Hepatocyte (in vitro differentiated cells): ENCODE results near the gene PIK3R1. TPM values are rescaled to one million over a fixed set of nuclear protein-coding genes. Genes with fewer than 3 reads are reported as not detected.

Source experiments
- DNase-seq: peaks from one replicate; pipeline ENCODE4 v3.0.0-alpha.2; 2016; ENCODE audit warnings: low spot score
- H2AFZ ChIP-seq: fragments of 200-600 bp; sonication (generic); 2 replicates; pipeline ENCODE4 v1.6.0; 2016; ENCODE audit warnings: antibody characterized with exemption, mild to moderate bottlenecking
- H3K27ac ChIP-seq: fragments of 200-600 bp; sonication (generic); 2 replicates; pipeline ENCODE4 v1.5.1; 2016; ENCODE audit warnings: mild to moderate bottlenecking
- H3K27me3 ChIP-seq: fragments of 200-600 bp; sonication (generic); 2 replicates; pipeline ENCODE4 v1.6.1; 2016
- H3K36me3 ChIP-seq: fragments of 200-600 bp; sonication (generic); replicated peaks from 2 replicates; pipeline ENCODE4 v1.5.1; 2016; ENCODE audit warnings: low read depth; ENCODE audit not compliant: insufficient read depth
- H3K4me1 ChIP-seq: fragments of 200-600 bp; sonication (generic); 2 replicates; pipeline ENCODE4 v1.5.1; 2016; ENCODE audit warnings: mild to moderate bottlenecking, moderate library complexity; ENCODE audit not compliant: insufficient read depth
- H3K4me2 ChIP-seq: fragments of 200-600 bp; sonication (generic); 2 replicates; pipeline ENCODE4 v1.6.0; 2016
- H3K4me3 ChIP-seq: fragments of 200-600 bp; sonication (generic); 2 replicates; pipeline ENCODE4 v1.5.1; 2016; ENCODE audit warnings: mild to moderate bottlenecking
- H3K79me2 ChIP-seq: fragments of 200-600 bp; sonication (generic); 2 replicates; pipeline ENCODE4 v1.6.0; 2017; ENCODE audit warnings: mild to moderate bottlenecking
- H3K9me2 ChIP-seq: fragments of 200-600 bp; sonication (generic); replicated peaks from 2 replicates; pipeline ENCODE4 v1.6.0; 2017; ENCODE audit warnings: mild to moderate bottlenecking; ENCODE audit not compliant: insufficient read depth
- H3K9me3 ChIP-seq: fragments of 200-600 bp; sonication (generic); 2 replicates; pipeline ENCODE4 v1.5.1; 2016; ENCODE audit warnings: low read depth, mild to moderate bottlenecking
- H4K20me1 ChIP-seq: fragments of 200-600 bp; sonication (generic); 2 replicates; pipeline ENCODE4 v1.6.0; 2016; ENCODE audit warnings: mild to moderate bottlenecking; ENCODE audit not compliant: insufficient read depth, poor library complexity, severe bottlenecking
- EZH2 ChIP-seq: fragments of 200-600 bp; sonication (generic); IDR thresholded peaks from 2 replicates; pipeline ENCODE4 v1.6.1; 2016; ENCODE audit warnings: antibody characterized with exemption, mild to moderate bottlenecking, borderline replicate concordance
- EZH2phosphoT487 ChIP-seq: fragments of 200-600 bp; sonication (generic); IDR thresholded peaks from one replicate; pipeline ENCODE4 v1.6.1; 2018; ENCODE audit warnings: antibody characterized with exemption, mild to moderate bottlenecking, low read depth, moderate library complexity; ENCODE audit not compliant: unreplicated experiment, severe bottlenecking
- WGBS: methylation state at CpG from one replicate; pipeline ENCODE4 v1.1.6; 2016; ENCODE audit warnings: low lambda C conversion rate; ENCODE audit errors: missing lambda C conversion rate; 5-methylcytosine and 5-hydroxymethylcytosine counted together
- polyA plus RNA-seq: library from polyadenylated mRNA; unstranded; fragments of >200 nt; fragmentation: Nextera tagmentation; extraction: Ambion mirVana; gene quantifications from 2 replicates; pipeline ENCODE4 v1.2.1, GENCODE V29; 2016
- total RNA-seq: library from RNA; depleted of rRNA; stranded (reverse); fragments of >200 nt; gene quantifications from 2 replicates; pipeline ENCODE4 v1.2.3, GENCODE V29; 2014
- TF ChIP-seq, protein P1 (sequence below): fragments of 200-600 bp; sonication (generic); IDR thresholded peaks from 2 replicates; pipeline ENCODE4 v1.5.1; 2016; ENCODE audit warnings: antibody characterized with exemption, mild to moderate bottlenecking; ENCODE audit not compliant: poor library complexity

The PIK3R1 gene
- total and polyA plus RNA-seq, 2 experiments from 2014 or later = 38.9 to 109 TPM

DNA sequence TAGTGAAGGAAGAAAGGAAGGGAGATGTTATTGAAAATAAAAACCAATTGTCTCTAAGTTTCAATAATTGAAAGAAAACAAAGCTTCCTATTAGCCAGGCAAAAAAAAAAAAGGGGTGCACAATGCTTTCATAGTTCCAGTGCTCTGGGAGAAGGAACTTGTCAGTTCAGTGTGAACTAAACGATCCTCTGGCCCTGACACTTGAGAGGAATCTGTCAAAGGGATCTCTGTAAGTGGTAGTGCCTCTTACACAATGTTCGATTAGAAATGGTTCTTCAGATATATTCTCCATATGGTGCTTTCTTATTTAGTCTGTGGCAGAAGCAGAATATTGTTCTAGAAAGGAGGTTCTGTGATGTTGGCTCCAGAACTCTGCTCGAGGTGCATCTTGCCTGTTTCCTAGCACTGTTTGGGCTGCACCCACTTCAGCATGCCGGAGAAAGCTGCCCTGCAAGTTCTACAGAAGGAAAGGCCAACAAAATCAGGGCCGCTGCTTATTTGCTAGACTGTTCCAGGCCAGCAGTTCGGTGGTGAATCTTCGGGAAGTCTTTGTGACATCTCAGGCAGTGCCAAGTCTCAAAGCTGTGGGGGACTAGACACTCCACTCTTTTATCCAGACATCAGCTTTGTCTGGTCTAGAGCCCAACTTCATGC is 90.9 kb downstream of the PIK3R1 start:
- no peak overlapping the region for H3K4me3 ChIP-seq
- H4K20me1 ChIP-seq = no peaks in the 10 kb centered on the region
- no peak overlapping the region for H3K27ac ChIP-seq
- H3K27me3 ChIP-seq = no peaks in the 10 kb centered on the region
- H3K9me3 ChIP-seq = no peaks in the 10 kb centered on the region
- no peaks in the 10 kb centered on the region for H3K79me2 ChIP-seq
- TF ChIP-seq, protein P1, sequence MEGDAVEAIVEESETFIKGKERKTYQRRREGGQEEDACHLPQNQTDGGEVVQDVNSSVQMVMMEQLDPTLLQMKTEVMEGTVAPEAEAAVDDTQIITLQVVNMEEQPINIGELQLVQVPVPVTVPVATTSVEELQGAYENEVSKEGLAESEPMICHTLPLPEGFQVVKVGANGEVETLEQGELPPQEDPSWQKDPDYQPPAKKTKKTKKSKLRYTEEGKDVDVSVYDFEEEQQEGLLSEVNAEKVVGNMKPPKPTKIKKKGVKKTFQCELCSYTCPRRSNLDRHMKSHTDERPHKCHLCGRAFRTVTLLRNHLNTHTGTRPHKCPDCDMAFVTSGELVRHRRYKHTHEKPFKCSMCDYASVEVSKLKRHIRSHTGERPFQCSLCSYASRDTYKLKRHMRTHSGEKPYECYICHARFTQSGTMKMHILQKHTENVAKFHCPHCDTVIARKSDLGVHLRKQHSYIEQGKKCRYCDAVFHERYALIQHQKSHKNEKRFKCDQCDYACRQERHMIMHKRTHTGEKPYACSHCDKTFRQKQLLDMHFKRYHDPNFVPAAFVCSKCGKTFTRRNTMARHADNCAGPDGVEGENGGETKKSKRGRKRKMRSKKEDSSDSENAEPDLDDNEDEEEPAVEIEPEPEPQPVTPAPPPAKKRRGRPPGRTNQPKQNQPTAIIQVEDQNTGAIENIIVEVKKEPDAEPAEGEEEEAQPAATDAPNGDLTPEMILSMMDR = no peak
- no peak for TF ChIP-seq EZH2
- no peak for TF ChIP-seq EZH2phosphoT487
- H3K4me2 ChIP-seq = no peak overlapping the region
- H2AFZ ChIP-seq = no peak overlapping the region
- WGBS = 74% methylated on average over 7 of the region's 7 CpGs
- H3K4me1 ChIP-seq = peaks cover 18% of the 10 kb centered on the region
- H3K36me3 ChIP-seq = no peaks in the 10 kb centered on the region
- no peaks in the 10 kb centered on the region for H3K9me2 ChIP-seq
- no peak for DNase-seq

DNA sequence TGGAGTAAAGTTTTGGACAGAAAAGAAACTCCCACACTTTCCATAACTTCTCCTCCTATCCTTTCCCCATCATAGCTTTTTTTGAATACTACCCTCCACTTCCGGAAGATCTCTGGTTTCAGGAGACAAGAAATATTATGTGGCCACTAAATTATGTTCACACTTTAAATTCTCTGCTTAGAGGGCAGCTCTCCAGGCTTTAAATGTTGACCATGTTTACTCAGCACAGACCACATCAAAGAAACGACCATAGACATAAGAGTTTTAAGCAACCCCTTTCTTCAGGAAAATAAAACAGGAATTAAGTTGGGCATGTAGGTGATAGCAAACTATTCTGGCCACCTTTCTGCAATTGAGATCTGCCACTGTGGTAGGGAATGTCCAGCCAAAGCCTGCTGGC is 97.8 kb downstream of the PIK3R1 start:
- whole genome bisulfite sequencing = 41% methylated on average over 2 of the region's 2 CpGs
- H3K36me3 ChIP-seq = no peaks in the 10 kb centered on the region
- no peak overlapping the region for H3K4me2 ChIP-seq
- no peak overlapping the region for H3K4me3 ChIP-seq
- TF ChIP-seq EZH2phosphoT487 (no peak), EZH2 (no peak)
- TF ChIP-seq, protein P1 = no peak
- no peaks in the 10 kb centered on the region for H3K27me3 ChIP-seq
- no peaks in the 10 kb centered on the region for H4K20me1 ChIP-seq
- H3K79me2 ChIP-seq = no peaks in the 10 kb centered on the region
- H3K4me1 ChIP-seq = peaks cover 9% of the 10 kb centered on the region
- no peaks in the 10 kb centered on the region for H3K9me2 ChIP-seq
- H3K9me3 ChIP-seq = no peaks in the 10 kb centered on the region
- H3K27ac ChIP-seq = no peak overlapping the region
- no peak overlapping the region for H2AFZ ChIP-seq
- DNase-seq = no peak

DNA sequence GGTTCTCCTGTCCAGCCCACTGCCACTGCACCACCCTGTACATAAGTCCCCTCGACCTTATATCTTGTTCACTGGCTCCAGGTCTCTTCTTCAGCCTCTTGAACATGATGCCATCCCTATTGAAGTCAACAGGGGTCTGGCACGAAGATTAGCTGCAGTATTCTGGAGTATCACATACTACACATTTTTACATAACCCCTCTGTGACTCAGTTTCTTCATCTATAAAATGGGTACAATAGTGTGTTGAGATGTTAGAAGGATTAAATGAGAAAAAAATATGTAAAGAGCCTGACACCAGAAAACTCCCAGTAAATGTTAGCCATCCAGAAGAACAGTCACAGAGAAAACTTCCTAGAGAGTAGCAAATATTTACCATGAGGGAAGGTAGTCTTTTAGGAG is 98.9 kb downstream of the PIK3R1 start:
- no peaks in the 10 kb centered on the region for H3K9me3 ChIP-seq
- no peaks in the 10 kb centered on the region for H3K36me3 ChIP-seq
- no peak overlapping the region for H3K27ac ChIP-seq
- H4K20me1 ChIP-seq = no peaks in the 10 kb centered on the region
- no peak overlapping the region for H2AFZ ChIP-seq
- no peak overlapping the region for H3K4me3 ChIP-seq
- H3K4me1 ChIP-seq = peaks cover 11% of the 10 kb centered on the region
- 83% methylated on average over 2 of the region's 2 CpGs for WGBS
- no peak overlapping the region for H3K4me2 ChIP-seq
- H3K27me3 ChIP-seq = no peaks in the 10 kb centered on the region
- H3K79me2 ChIP-seq = no peaks in the 10 kb centered on the region
- no peaks in the 10 kb centered on the region for H3K9me2 ChIP-seq
- TF ChIP-seq EZH2phosphoT487 (no peak), EZH2 (no peak)
- TF ChIP-seq, protein P1 = no peak
- DNase-seq = no peak
